Peyer's patch (tissue), 4 donors: ENCODE data around the gene PLEKHA6.

Experiments used
- CTCF ChIP-seq, 6 experiments: fragments of 450-650 bp in 4 of 6; fragments of 200-600 bp in 2 of 6; sonication (generic) in 1 of 6; IDR thresholded peaks; one replicate each; pipeline ENCODE4 v1.5.1; 2017 to 2019; ENCODE audit warnings: antibody characterized with exemption in 6 of 6, mild to moderate bottlenecking in 3 of 6, moderate library complexity in 1 of 6
- POLR2A ChIP-seq, 2 donors: fragments of 450-650 bp; IDR thresholded peaks; one replicate each; pipeline ENCODE4 v1.5.1; 2017; ENCODE audit warnings: antibody characterized with exemption in 2 of 2, mild to moderate bottlenecking in 2 of 2, moderate library complexity in 2 of 2

DNA sequence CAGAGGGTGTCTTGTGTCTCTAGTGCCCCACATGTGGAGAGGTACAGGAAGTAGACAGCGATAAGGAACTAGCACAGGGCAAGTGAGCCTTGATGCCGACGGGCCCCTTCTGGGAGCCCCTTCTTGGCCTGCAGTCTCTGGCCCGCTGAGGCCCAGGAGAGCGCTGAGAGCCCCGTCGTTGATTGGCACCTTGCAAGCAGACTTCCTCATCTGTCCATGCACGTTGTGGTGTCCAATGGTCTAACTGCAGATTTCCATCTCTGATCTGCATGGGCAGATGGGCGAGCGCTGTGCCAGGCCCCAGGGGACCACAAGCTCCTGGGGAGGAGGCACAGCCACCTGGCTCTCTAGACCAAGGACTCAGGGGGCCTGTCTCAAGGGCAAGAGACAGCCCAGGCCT is 32.4 kb downstream of the PLEKHA6 start:
- no peak for TF ChIP-seq POLR2A (IDR thresholded peaks at IDR 0.05)
- TF ChIP-seq CTCF (IDR thresholded peaks at IDR 0.05): no peak
